ENCODE results near the gene CFH.
"Not testable (repeated sequence)": the region's sequence is repeated elsewhere in the genome, so short reads cannot be mapped to it uniquely, and the experiment has no call there.

DNA sequence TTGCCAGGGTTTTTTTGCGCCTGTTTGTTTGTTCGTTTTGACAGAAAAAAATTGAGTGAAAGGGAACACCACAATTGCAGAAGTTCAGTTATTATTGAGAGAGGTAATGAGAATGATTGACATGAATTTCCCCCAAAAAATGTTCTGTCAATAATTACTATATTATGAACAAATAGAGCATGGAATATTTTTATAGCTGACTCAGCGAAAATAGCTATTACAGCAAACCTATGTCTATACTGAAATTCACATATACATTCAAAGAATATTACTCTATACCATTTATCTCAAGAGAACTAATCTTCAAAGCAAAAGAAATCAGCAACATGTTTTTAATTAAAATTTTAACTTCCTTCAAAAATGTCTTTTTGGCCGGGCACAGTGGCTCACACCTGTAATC lies 118.0 kb downstream of the CFH start:
- not testable (repeated sequence) for TF ChIP-seq CTCF (IDR thresholded peaks at IDR 0.05; ENCODE audit: insufficient read depth, low read length, poor library complexity, severe bottlenecking); EZH2phosphoT487 (conservative IDR thresholded peaks at IDR 0.05; ENCODE audit: low read length)
